GM23338 (cell line): ENCODE data around the gene ETV6.

Experiments used
- CTCF ChIP-seq, 2 experiments: fragments of 200-600 bp in 1 of 2; sonication (generic) in 1 of 2; conservative IDR thresholded peaks; 2 replicates each; pipeline versions ENCODE4 v1.5.1 to v1.6.1; 2016 to 2017; ENCODE audit warnings: antibody characterized with exemption in 2 of 2, low read depth in 2 of 2, mild to moderate bottlenecking in 2 of 2, moderate library complexity in 1 of 2
- EZH2 ChIP-seq: fragments of 200-600 bp; sonication (generic); IDR thresholded peaks from one replicate; pipeline ENCODE4 v1.8.0; 2017; ENCODE audit warnings: antibody characterized with exemption, mild to moderate bottlenecking, low read depth; ENCODE audit not compliant: unreplicated experiment
- EZH2phosphoT487 ChIP-seq: fragments of 200-600 bp; sonication (generic); IDR thresholded peaks from one replicate; pipeline ENCODE4 v1.8.1; 2018; ENCODE audit warnings: antibody characterized with exemption; ENCODE audit not compliant: unreplicated experiment
- NANOG ChIP-seq: IDR thresholded peaks from 2 replicates; pipeline ENCODE4 v1.6.1; 2016; ENCODE audit warnings: antibody characterized with exemption, borderline replicate concordance
- POLR2AphosphoS5 ChIP-seq: IDR thresholded peaks from 2 replicates; pipeline ENCODE4 v1.6.1; 2016; ENCODE audit warnings: antibody characterized with exemption, low read depth
- REST ChIP-seq: IDR thresholded peaks from one replicate; pipeline ENCODE4 v1.6.1; 2018; ENCODE audit warnings: antibody characterized with exemption; ENCODE audit not compliant: unreplicated experiment
- STAT1 ChIP-seq: IDR thresholded peaks from one replicate; pipeline ENCODE4 v1.6.1; 2016; ENCODE audit warnings: antibody characterized with exemption; ENCODE audit not compliant: unreplicated experiment
- ZNF114 ChIP-seq: fragments of 250-450 bp; sonication (Bioruptor Pico); IDR thresholded peaks from 2 replicates; pipeline ENCODE4 v1.5.0; 2020; ENCODE audit warnings: mild to moderate bottlenecking, moderate library complexity

- TF ChIP-seq POLR2AphosphoS5 = no peak
- TF ChIP-seq CTCF (conservative IDR thresholded peaks at IDR 0.05; ENCODE audit: low read depth in 2 of 2) = no peak
- no peak for TF ChIP-seq EZH2
- TF ChIP-seq EZH2phosphoT487 = no peak
- no peak for TF ChIP-seq ZNF114 (CRISPR knock-in tag)
- no peak for TF ChIP-seq STAT1
- TF ChIP-seq REST = no peak
- no peak for TF ChIP-seq NANOG
These were observed 175.8 kb downstream of the ETV6 start for GRCh38 chr12:11825278-11825677.
